T-helper 2 cell (primary cell): ENCODE measurements around the gene ELF4.
"Not testable (repeated sequence)": the region's sequence is repeated elsewhere in the genome, so short reads cannot be mapped to it uniquely, and the experiment has no call there.

Source experiments
- DNase-seq, 5 experiments: peaks; one replicate each; pipeline versions ENCODE4 v3.0.0 to v3.0.0-alpha.2; 2012 to 2022
- total RNA-seq, 2 donors: gene quantifications; one replicate each; lab custom pipeline; 2026; lab: John Stamatoyannopoulos, UW

ELF4 gene
- total RNA-seq, result 48.6 to 54.3 reads per million in 2 donors

- peak; percentile 24 to 74 (median 52) for DNase-seq
Measured at GRCh38 chrX:130110379-130111219, at the start of gene ELF4. TSS of gene ELF4 (minus strand) at chrX:130110497. CDS start at chrX:130081330, 29,167 bp downstream.

DNA sequence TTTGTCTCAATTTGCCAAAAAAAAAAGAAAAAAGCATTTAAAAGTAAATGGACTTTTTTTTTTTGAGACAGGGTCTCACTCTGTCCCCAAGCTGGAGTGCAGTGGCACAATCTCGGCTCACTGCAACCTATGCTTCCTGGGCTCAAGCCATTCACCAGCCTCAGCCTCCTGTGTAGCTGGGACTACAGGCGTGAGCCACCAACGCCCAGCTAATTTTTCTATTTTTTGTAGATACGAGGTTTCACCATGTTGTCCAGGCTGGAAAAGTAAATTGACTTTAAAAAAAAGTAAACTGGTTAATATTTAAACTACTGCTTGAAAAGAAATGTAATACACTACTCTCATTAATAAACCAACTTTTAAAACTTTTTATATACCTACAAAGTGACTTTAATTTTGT lies 49.5 kb upstream of the ELF4 start:
- DNase-seq, result no peak

DNA sequence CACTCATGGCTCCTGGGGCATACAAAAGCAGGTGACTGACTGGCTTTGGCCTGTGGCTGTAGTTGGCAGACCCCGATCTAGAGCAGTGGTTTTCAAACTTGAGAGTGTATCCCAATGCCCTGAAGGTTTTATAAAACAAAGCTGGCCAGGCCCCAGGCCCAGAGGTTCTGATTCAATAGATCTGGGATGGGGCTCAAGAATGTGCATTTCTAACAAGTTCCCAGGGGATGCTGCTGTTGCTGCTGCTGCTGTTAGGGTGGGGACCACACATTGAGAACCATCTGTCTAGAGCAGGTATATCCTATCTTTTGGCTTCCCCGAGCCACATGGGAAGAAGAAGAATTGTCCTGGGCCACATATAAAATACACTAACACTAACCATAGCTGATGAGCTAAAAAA lies 48.0 kb upstream of the ELF4 start:
- no peak for DNase-seq

GRCh38 chrX:130155564-130155963 lies 45.3 kb upstream of the ELF4 start:
- DNase-seq, result no peak

DNA sequence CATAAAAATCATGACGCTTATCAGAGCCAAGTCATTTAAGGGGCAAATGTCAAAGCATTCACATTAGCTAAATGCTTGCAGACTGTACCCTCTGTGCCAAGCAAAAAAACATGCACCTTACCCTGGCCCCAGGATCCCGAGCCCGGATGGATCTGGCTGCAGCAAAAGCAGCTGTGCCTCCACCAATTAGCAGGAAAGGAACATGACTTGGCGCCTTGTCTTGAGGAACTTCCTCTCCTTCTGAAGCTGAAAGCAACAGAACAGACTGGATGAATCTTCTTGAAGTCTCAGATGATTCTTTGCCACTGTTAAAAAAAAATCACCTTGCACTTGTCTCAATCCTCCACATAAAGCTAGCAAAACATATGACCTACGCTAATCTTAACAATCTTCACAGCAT lies 37.3 kb upstream of the ELF4 start:
- DNase-seq, result no peak

- no peak for DNase-seq
Measured at GRCh38 chrX:130145123-130145522, 34.8 kb upstream of the ELF4 start.

- peak in 1 of 5 experiments; percentile 19 for DNase-seq
Measured at GRCh38 chrX:130144509-130144908, 34.2 kb upstream of the ELF4 start.

DNA sequence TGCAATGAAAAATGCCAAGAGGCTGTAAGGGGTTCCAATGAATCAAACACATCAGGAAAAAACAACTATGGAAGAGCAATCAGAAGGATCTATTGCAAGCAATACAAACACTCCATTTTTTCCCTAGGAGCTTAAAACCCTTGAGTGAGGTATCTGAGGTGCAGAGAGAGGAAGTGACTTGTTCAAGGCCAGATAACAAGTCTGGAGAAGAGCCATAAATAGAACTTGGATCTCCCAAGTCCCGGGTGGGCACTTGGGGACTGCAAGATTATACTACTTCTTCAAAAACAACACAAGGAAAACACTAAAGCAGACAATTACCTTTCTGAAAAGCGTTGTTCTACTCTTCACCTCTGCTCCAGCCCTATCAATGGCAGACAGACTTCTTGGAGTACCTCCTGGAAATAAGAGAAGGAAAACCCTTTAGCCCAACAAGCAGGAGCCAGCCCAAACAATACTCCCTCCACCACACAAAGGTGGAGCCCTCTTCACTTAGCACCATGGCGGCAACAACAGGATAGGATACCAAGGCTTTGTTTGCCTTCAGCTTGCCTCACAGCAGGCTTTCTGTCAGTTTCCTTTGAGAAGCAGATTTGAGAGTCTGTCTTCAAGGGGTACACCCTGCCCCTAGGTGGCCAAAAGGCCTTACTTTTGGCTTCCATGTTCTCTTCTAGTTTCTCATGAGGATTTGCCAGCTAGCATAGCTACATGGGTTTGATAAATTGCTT lies 29.3 kb upstream of the ELF4 start:
- no peak for DNase-seq

GRCh38 chrX:130136961-130137360 lies 26.7 kb upstream of the ELF4 start:
- no peak for DNase-seq

DNA sequence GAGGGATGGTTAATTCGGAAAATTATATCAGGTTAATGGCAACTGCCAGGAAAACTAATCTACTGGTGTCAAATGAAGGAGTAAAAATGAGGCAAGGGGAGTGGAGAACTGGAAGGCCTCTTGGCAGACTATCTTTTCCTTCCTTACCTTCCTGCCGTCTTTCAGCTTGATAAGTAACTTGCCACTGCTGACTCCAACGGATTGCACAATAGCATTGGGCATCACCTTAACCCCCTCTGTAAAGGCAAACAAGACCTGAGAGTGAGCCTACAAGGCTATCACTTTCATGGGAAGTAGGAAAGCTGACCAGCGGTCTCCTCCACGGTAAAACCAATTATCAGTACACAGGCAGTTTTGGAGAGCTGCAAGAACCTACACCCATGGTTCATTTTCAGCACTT lies 26.2 kb upstream of the ELF4 start:
- no peak for DNase-seq

- DNase-seq, result no peak
Measured at GRCh38 chrX:130130990-130131389, 20.7 kb upstream of the ELF4 start.

GRCh38 chrX:130125091-130125874 lies 15.0 kb upstream of the ELF4 start:
- no peak for DNase-seq

- no peak for DNase-seq
Measured at GRCh38 chrX:130124577-130124976, 14.3 kb upstream of the ELF4 start.

GRCh38 chrX:130121505-130121800 lies 11.2 kb upstream of the ELF4 start:
- DNase-seq, result no peak

GRCh38 chrX:130120746-130121504 lies 10.6 kb upstream of the ELF4 start:
- peak; percentile 40 to 74 (median 59) for DNase-seq

DNA sequence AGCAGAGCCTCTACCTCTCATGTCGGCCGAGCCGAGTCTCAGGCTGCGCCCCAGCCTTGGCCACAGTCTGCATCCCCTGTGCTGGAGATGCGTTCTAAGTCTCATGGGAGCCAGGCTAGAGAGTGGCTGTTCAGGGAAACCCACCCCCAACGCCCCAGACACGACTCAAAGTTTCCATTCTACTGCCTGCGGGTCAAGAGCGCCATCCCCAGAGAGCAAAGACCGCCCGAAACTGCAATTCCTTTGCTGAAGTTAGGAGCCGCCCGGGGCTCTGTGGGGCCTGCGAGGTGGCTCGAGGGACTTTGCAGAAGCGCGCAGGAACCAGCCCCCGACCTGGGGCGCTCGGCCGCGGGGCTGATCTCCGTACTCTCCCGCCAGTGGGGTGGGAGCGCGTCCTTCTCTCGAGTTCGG lies 10.0 kb upstream of the ELF4 start:
- DNase-seq, result no peak

DNA sequence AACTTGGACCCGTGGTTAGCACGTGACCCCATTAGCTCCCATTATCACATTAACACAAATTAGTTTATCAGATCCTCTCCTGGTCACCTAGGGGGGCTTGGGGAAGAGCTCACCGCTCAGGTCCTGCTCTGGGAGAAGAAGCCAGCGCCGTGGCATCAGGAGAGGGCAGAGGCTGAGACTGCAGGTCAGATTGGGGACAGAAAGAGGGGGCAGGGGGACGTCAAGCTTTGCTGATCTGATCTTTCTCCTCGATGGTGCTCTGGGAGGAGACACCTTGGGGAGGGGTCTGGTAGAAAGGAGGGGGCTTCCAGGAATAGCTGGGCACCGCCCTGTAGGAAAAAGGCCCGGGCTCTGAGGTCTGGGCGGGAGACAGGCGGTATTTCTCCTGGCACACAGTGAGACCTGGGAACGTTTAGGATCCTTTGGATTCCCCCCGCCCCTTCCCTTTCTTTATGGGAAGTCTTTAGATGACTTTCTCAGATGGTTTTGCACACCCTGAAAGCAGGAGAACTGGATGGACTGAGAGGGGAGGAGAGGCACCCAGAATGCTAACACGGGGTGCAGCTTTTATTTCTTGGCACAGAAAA lies 9.1 kb upstream of the ELF4 start:
- DNase-seq, result no peak

DNA sequence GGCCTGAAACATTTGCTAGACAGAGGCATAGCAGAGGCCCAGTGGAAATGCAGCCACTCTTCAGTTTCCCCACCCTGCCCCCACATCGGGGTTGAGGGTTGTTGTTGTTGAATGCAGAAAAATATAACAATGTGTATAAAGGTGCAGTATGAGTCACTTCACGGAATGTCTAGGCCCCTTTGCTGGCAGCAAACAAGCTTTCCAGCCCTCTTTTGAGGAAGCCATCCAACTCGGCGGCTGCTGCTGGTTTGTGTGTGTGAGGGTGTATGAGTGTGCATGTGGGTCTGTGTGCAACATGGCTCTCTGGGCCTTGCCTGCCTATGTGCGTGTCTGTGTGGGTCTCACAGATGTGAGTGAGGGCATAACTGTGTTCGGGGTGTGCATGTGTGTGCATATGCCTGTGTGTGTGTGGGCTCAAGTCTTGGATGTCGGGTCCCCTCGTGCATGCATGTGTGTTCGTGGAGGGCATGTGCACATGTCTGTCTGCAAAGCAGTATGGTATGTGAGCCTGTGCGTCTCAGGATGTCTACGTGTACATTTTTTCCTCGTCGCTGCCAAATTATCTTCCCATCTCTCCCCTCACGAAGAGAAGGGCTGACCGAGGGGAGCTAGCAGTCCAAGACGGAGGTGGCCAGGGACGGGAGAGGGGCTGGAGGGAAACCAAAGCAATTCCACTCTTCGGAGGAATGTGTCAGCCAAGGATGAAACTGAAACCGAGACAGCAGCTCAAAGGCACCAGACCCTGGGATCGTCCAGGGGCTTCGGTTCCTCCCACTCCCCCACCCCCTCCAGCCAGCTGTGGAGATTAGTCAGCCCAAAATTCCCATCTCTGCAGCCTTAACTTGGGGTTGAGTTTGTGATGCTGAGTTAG lies 8.4 kb upstream of the ELF4 start:
- DNase-seq, result peak in 1 of 5 experiments; percentile 55

- no peak for DNase-seq
Measured at GRCh38 chrX:130117166-130117565, 6.9 kb upstream of the ELF4 start.

DNA sequence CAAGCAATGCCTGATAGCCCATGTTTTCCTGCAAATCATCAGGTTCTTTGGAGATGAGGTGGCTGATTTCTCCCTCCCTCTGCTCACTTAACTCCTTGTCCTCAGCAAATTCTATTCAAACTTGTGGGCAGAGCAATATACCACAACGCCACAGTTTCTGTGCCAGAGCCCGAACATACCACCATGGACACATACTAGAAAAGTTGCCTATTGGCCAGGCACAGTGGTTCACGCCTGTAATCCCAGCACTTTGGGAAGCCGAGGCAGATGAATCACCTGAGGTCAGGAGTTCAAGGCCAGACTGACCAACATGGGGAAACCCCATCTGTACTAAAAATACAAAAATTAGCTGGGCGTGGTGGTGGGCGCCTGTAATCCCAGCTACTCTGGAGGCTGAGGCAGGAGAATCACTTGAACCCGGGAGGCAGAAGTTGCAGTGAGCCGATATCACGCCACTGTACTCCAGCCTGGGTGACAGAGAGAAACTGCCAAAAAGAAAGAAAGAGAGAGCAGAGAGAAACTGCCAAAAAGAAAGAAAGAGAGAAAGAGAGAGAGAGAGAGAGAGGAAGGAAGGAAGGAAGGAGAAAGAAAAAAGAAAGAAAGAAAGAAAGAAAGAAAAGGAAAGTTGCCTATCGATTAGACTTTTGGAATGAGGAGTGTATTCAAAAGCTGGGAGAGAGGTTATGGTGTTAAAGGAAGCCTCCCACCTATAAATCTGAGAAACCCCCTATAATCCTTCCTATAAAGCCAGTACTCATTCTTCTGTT lies 5.0 kb upstream of the ELF4 start:
- DNase-seq, result not testable (repeated sequence)
